ENCODE measurements around the gene FMO5.
"Not testable (repeated sequence)": the region's sequence is repeated elsewhere in the genome, so short reads cannot be mapped to it uniquely, and the experiment has no call there.

- TF ChIP-seq CTCF (IDR thresholded peaks at IDR 0.05); EP300 (IDR thresholded peaks at IDR 0.05; ENCODE audit: low read depth); POLR2AphosphoS5 (IDR thresholded peaks at IDR 0.05): not testable (repeated sequence)
These were observed 15.1 kb upstream of the FMO5 start for GRCh38 chr1:147240131-147240721.
